Mesothelial cell of epicardium (in vitro differentiated cells): ENCODE results near the gene TMEM114. TPM values are rescaled to one million over a fixed set of nuclear protein-coding genes. Genes with fewer than 3 reads are reported as not detected.

Experiments
- DNase-seq, 2 experiments: peaks; one replicate each; pipeline ENCODE4 v3.0.0; 2021; ENCODE audit warnings: low spot score in 2 of 2; ENCODE audit not compliant: unreplicated experiment in 2 of 2
- H3K27ac Mint-ChIP-seq: 2 replicates; pipeline ENCODE4 v1.8.0; 2021; ENCODE audit warnings: mixed read lengths
- H3K27me3 Mint-ChIP-seq: 2 replicates; pipeline ENCODE4 v1.8.0; 2021; ENCODE audit warnings: low read depth, mixed read lengths
- H3K36me3 Mint-ChIP-seq: 2 replicates; pipeline ENCODE4 v1.8.0; 2021; ENCODE audit warnings: mixed read lengths
- H3K4me1 Mint-ChIP-seq: 2 replicates; pipeline ENCODE4 v1.8.0; 2021; ENCODE audit warnings: mixed read lengths
- H3K4me3 Mint-ChIP-seq: 2 replicates; pipeline ENCODE4 v1.8.0; 2021; ENCODE audit warnings: mild to moderate bottlenecking, moderate library complexity, mixed read lengths
- H3K9me3 Mint-ChIP-seq: 2 replicates; pipeline ENCODE4 v1.8.0; 2021; ENCODE audit warnings: mixed read lengths
- CTCF ChIP-seq: fragments of 200-600 bp; sonication (generic); IDR thresholded peaks from one replicate; pipeline ENCODE4 v1.5.0; 2021; ENCODE audit warnings: antibody characterized with exemption; ENCODE audit not compliant: unreplicated experiment
- total RNA-seq: library from RNA; stranded (reverse); gene quantifications from 3 replicates; pipeline ENCODE4 v1.2.1, GENCODE V29; 2021

Gene TMEM114
- total RNA-seq, 1 donor from 2014 or later: not detected

DNA sequence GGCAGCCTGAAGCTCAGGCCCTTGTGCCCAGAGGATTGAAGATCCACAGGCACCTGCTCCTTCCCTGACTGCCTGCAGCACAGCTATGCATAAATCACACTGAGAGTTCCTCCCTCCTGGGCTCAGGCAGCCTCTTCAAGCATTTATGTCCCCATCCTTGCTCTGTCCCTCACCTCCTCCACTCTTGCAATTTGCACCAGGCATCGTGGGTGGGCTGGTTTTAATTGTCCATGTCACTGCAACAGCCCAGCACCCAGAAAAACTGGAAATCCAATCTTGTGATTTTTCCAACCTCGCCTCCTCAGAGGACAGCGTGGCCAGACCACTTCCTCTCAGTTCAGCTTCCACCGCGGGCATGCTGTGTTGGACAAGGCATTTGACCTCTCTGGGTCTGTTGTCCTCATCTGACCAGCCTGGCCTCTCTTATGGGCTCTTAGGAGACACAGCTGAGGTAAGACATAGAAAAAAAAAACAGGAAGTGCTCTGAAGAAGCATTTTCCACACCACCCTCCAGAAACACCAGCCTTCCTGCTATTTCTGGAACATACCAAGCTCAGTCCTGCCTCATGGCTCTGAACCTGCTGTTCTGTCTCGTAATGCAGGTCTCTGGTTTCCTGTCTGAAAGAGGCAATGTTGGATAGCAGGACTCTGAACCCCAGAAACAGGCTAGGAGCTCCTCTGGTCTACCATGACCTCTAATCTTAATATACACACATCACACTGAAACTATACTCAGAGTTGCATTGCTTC lies 8.3 kb downstream of the TMEM114 start:
- peaks cover 60% of the 10 kb centered on the region for H3K27me3 Mint-ChIP-seq
- H3K4me3 Mint-ChIP-seq: no peak overlapping the region
- no peaks in the 10 kb centered on the region for H3K9me3 Mint-ChIP-seq
- H3K4me1 Mint-ChIP-seq: no peaks in the 10 kb centered on the region
- no peak for DNase-seq
- no peak for TF ChIP-seq CTCF
- H3K36me3 Mint-ChIP-seq: no peaks in the 10 kb centered on the region
- H3K27ac Mint-ChIP-seq: no peak overlapping the region

- Mint-ChIP-seq H3K27me3 (peaks cover 56% of the 10 kb centered on the region), H3K4me1 (no peaks in the 10 kb centered on the region), H3K4me3 (no peak overlapping the region), H3K27ac (no peak overlapping the region), H3K36me3 (no peaks in the 10 kb centered on the region), H3K9me3 (no peaks in the 10 kb centered on the region)
- no peak for TF ChIP-seq CTCF
- no peak for DNase-seq
Observed at GRCh38 chr16:8579559-8579958, 10.8 kb downstream of the TMEM114 start.

DNA sequence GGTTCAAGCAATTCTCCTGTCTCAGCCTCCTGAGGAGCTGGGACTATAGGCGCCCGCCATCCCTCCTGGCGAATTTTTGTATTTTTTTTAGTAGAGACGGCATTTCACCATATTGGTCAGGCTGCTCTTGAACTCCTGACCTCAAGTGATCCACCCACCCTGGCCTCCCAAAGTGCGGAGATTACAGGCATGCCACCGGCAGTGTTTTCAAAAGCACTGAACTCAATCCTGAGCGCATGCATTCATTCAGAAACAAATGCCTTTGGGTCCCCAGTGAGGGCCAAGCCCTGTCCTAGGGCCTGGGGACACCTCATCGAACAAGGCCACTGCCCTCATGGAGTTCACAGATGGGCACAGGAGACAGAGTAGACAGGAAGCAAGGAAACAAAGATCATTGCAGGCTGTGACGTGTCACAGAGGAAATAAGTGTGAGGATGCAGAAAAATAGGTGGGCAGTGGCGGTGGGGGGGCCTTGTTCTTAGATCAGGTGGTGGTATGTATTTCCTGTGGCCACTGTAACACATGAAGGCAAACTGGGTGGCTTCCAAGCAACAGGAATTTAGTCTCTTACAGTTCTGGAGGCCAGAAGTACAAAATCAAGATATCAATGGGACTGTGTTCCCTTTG lies 12.5 kb downstream of the TMEM114 start:
- no peaks in the 10 kb centered on the region for H3K4me1 Mint-ChIP-seq
- H3K4me3 Mint-ChIP-seq: no peak overlapping the region
- no peak for TF ChIP-seq CTCF
- DNase-seq: no peak
- no peaks in the 10 kb centered on the region for H3K9me3 Mint-ChIP-seq
- no peaks in the 10 kb centered on the region for H3K36me3 Mint-ChIP-seq
- no peak overlapping the region for H3K27ac Mint-ChIP-seq
- peaks cover 48% of the 10 kb centered on the region for H3K27me3 Mint-ChIP-seq

- Mint-ChIP-seq H3K27ac (no peak overlapping the region), H3K9me3 (no peaks in the 10 kb centered on the region), H3K4me1 (peaks cover 2% of the 10 kb centered on the region)
Observed at GRCh38 chr16:8576141-8577004, 13.9 kb downstream of the TMEM114 start.

More at GRCh38 chr16:8576141-8577004, 13.9 kb downstream of the TMEM114 start:
- TF ChIP-seq CTCF: no peak
- Mint-ChIP-seq H3K4me3 (no peak overlapping the region), H3K36me3 (no peaks in the 10 kb centered on the region), H3K27me3 (peaks cover 42% of the 10 kb centered on the region)
- no peak for DNase-seq
